A549 (cell line): Measurements from ENCODE around the gene PZP. TPM values are rescaled to one million over a fixed set of nuclear protein-coding genes. Genes with fewer than 3 reads are reported as not detected.

Experiments
- ATAC-seq, 2 experiments: fragments of 200-7000 bp in 1 of 2; fragments of >200 bp in 1 of 2; cut with Nextera tagmentation in 1 of 2; cut with Tn5 transposase in 1 of 2; 3 replicates each; pipeline versions ENCODE4 v1.8.0 to v1.9.1; 2018 to 2020; ENCODE audit warnings: mild to moderate bottlenecking in 1 of 2, moderate library complexity in 1 of 2
- CTCF ChIA-PET: fragments of 300-600 bp; sonication (Branson Sonifier 250); formaldehyde crosslinking; extraction: SDS; loops from one replicate; lab custom pipeline; 2021; ENCODE audit warnings: antibody characterized with exemption, inconsistent platforms; lab: Yijun Ruan, JAX
- POLR2A ChIA-PET: fragments of 350-600 bp; formaldehyde crosslinking; extraction: SDS; loops from one replicate; lab custom pipeline; 2021; ENCODE audit warnings: antibody characterized with exemption, inconsistent platforms; lab: Yijun Ruan, JAX
- DNase-seq, 2 experiments: peaks; one replicate each; pipeline versions ENCODE4 v3.0.0 to v3.0.0-alpha.2; 2011 to 2016; ENCODE audit warnings: low read depth in 1 of 2, low spot score in 1 of 2
- FAIRE-seq: peaks from 2 replicates; lab custom pipeline; 2011; peaks lifted over from hg19 to GRCh38; lab: Jason Lieb, UNC
- H3K27ac ChIP-seq, 2 experiments: fragments of >200 bp; sonication (Bioruptor Twin); formaldehyde crosslinking; 3 replicates each; pipeline ENCODE4 v1.5.1; 2016 to 2017
- H3K4me1 ChIP-seq: fragments of >200 bp; sonication (Bioruptor Twin); formaldehyde crosslinking; 3 replicates; pipeline ENCODE4 v1.6.1; 2016
- H3K4me2 ChIP-seq: fragments of >200 bp; sonication (Bioruptor Twin); formaldehyde crosslinking; 3 replicates; pipeline ENCODE4 v1.6.1; 2016
- H3K4me3 ChIP-seq: fragments of >200 bp; sonication (Bioruptor Twin); formaldehyde crosslinking; 3 replicates; pipeline ENCODE4 v1.5.1; 2016
- H3K9me3 ChIP-seq: fragments of >200 bp; sonication (Bioruptor Twin); formaldehyde crosslinking; 3 replicates; pipeline ENCODE4 v1.6.1; 2016
- CHD4 ChIP-seq: fragments of 200-600 bp; sonication (generic); IDR thresholded peaks from 2 replicates; pipeline ENCODE4 v1.6.1; 2016; ENCODE audit warnings: antibody characterized with exemption, mild to moderate bottlenecking, borderline replicate concordance
- EHMT2 ChIP-seq: fragments of 200-600 bp; sonication (generic); IDR thresholded peaks from 2 replicates; pipeline ENCODE4 v1.6.1; 2016; ENCODE audit warnings: antibody characterized with exemption, low read depth, mild to moderate bottlenecking, moderate library complexity
- ESRRA ChIP-seq: fragments of 150-350 bp; IDR thresholded peaks from 2 replicates; pipeline ENCODE4 v1.6.1; 2014; ENCODE audit warnings: mild to moderate bottlenecking, low read length, borderline replicate concordance
- MAZ ChIP-seq: fragments of 150-350 bp; IDR thresholded peaks from 2 replicates; pipeline ENCODE4 v1.6.1; 2014; ENCODE audit warnings: antibody characterized with exemption, low read depth, low read length, borderline replicate concordance
- MYC ChIP-seq: IDR thresholded peaks from 2 replicates; pipeline ENCODE4 v1.6.1; 2012; ENCODE audit warnings: mild to moderate bottlenecking, inconsistent platforms, low read length, improper control_type of control experiment, borderline replicate concordance
- NFE2L2 ChIP-seq: fragments of 150-350 bp; conservative IDR thresholded peaks from 2 replicates; pipeline ENCODE4 v1.6.1; 2014; ENCODE audit warnings: low read length
- NPAS2 ChIP-seq: fragments of 250-450 bp; sonication (Bioruptor Pico); IDR thresholded peaks from 2 replicates; pipeline ENCODE4 v1.8.0; 2022; ENCODE audit warnings: mild to moderate bottlenecking, moderate library complexity, borderline replicate concordance
- NR3C1 ChIP-seq: fragments of >200 bp; sonication (Bioruptor Twin); formaldehyde crosslinking; IDR thresholded peaks from 3 replicates; pipeline ENCODE4 v1.6.1; 2017
- POLR2AphosphoS2 ChIP-seq: conservative IDR thresholded peaks from 2 replicates; pipeline ENCODE4 v1.6.1; 2012; ENCODE audit warnings: low read length, improper control_type of control experiment, inconsistent platforms
- RAD21 ChIP-seq, 2 experiments: fragments of >200 bp in 1 of 2; sonication (Bioruptor Twin) in 1 of 2; formaldehyde crosslinking in 1 of 2; IDR thresholded peaks in 1 of 2; conservative IDR thresholded peaks in 1 of 2; 2 replicates in 1 of 2; 3 replicates in 1 of 2; pipeline ENCODE4 v1.6.1; 2012 to 2018; ENCODE audit warnings: inconsistent platforms in 1 of 2
- RNF2 ChIP-seq: fragments of 200-600 bp; sonication (generic); IDR thresholded peaks from 2 replicates; pipeline ENCODE4 v1.6.1; 2016; ENCODE audit warnings: low read depth, mild to moderate bottlenecking, antibody characterized with exemption, moderate library complexity, borderline replicate concordance
- SMC3 ChIP-seq: fragments of >200 bp; sonication (Bioruptor Twin); formaldehyde crosslinking; IDR thresholded peaks from 3 replicates; pipeline ENCODE4 v1.6.1; 2018; ENCODE audit warnings: inconsistent platforms
- SREBF2 ChIP-seq: fragments of 450-650 bp; IDR thresholded peaks from 2 replicates; pipeline ENCODE4 v1.6.1; 2014; ENCODE audit warnings: mild to moderate bottlenecking, moderate library complexity
- ZFP36 ChIP-seq: fragments of 450-650 bp; IDR thresholded peaks from 2 replicates; pipeline ENCODE4 v1.6.1; 2014; ENCODE audit warnings: borderline replicate concordance; ENCODE audit not compliant: partially characterized antibody
- ZNF302 ChIP-seq: fragments of 250-450 bp; sonication (Bioruptor Pico); IDR thresholded peaks from 2 replicates; pipeline ENCODE4 v1.9.0; 2021; ENCODE audit warnings: inconsistent platforms, mild to moderate bottlenecking, moderate library complexity
- WGBS: methylation state at CpG from one replicate; pipeline ENCODE4 v1.1.6; 2017; ENCODE audit errors: missing lambda C conversion rate; 5-methylcytosine and 5-hydroxymethylcytosine counted together
- polyA plus RNA-seq, 4 experiments: library from polyadenylated mRNA; depleted of rRNA in 3 of 4; stranded (reverse); fragments of >200 nt; fragmentation: RNase III in 1 of 4; extraction: RNeasy Plus Mini Kit Qiagen cat#74134 plus additional on column Dnase treatment in 1 of 4; gene quantifications; 2 replicates in 3 of 4; 3 replicates in 1 of 4; pipeline ENCODE4 v1.2.3, GENCODE V29; 2011 to 2017
- TF ChIP-seq, protein P1 (sequence below): fragments of 450-650 bp; IDR thresholded peaks from 2 replicates; pipeline ENCODE4 v1.6.1; 2014; ENCODE audit warnings: antibody characterized with exemption
- TF ChIP-seq, protein P2 (sequence below): fragments of 150-350 bp; IDR thresholded peaks from 2 replicates; pipeline ENCODE4 v1.6.1; 2014; ENCODE audit warnings: low read depth, mild to moderate bottlenecking, low read length
- TF ChIP-seq, protein P3 (sequence below): fragments of >200 bp; sonication (Bioruptor Twin); formaldehyde crosslinking; IDR thresholded peaks from 2 replicates; pipeline ENCODE4 v1.6.1; 2016
- TF ChIP-seq, protein P4 (sequence below): IDR thresholded peaks from 2 replicates; pipeline ENCODE4 v1.6.1; 2012; ENCODE audit warnings: low read depth, borderline replicate concordance
- TF ChIP-seq, protein P5 (sequence below): IDR thresholded peaks from 2 replicates; pipeline ENCODE4 v1.6.1; 2012

Gene PZP
- polyA plus RNA-seq, 2 of the 4 experiments (the other 2 are of a cell fraction): not detected

DNA sequence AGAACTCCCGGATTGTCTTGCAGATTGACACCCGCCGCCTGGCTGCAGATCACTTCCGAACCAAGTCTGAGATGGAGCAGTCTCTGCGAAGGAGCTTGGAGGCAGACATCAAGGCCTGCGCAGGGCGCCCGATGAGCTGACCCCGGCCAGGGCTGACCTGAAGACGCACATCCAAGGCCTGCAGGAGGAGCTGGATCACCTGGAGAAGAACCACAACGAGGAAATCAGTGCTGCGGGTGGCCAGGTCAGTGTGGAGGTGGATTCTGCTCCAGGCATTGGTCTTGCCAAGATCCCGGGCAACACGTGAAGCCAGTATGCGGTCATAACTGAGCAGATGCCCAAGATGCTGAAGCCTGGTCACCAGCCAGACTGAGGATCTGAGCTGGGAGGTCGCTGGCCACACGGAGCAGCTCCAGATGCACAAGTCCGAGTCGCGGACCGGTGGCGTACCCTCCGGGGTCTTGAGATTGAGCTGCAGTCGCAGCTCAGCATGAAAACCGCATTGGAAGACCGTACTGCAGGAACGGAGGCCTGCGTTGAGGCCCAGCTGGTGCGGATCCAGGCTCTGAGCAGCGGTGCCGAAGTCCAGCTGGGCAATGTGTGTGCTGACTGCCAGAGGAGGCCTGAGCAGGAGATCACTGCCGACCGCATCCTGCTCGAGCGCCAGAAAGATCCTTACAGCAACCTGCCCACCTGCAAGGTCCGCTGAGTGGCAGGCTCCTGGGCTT lies 80.1 kb downstream of the PZP start:
- 64% methylated on average over 34 of the region's 36 CpGs for WGBS
- no peak for FAIRE-seq
- no peak overlapping the region for H3K27ac ChIP-seq
- H3K9me3 ChIP-seq: 0 out of 3 replicates have a peak, but pooled peaks cover 5% of the 10 kb centered on the region
- POLR2A ChIA-PET: no interaction called here
- DNase-seq: no peak
- H3K4me3 ChIP-seq: no peak overlapping the region
- no peak for ATAC-seq
- TF ChIP-seq SREBF2: no peak
- TF ChIP-seq CHD4: no peak
- TF ChIP-seq ESRRA: no peak
- TF ChIP-seq, protein P1, sequence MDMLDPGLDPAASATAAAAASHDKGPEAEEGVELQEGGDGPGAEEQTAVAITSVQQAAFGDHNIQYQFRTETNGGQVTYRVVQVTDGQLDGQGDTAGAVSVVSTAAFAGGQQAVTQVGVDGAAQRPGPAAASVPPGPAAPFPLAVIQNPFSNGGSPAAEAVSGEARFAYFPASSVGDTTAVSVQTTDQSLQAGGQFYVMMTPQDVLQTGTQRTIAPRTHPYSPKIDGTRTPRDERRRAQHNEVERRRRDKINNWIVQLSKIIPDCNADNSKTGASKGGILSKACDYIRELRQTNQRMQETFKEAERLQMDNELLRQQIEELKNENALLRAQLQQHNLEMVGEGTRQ: no peak
- TF ChIP-seq, protein P2, sequence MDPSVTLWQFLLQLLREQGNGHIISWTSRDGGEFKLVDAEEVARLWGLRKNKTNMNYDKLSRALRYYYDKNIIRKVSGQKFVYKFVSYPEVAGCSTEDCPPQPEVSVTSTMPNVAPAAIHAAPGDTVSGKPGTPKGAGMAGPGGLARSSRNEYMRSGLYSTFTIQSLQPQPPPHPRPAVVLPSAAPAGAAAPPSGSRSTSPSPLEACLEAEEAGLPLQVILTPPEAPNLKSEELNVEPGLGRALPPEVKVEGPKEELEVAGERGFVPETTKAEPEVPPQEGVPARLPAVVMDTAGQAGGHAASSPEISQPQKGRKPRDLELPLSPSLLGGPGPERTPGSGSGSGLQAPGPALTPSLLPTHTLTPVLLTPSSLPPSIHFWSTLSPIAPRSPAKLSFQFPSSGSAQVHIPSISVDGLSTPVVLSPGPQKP: no peak
- TF ChIP-seq ZNF302 (CRISPR knock-in tag): no peak
- no peak for TF ChIP-seq ZFP36
- TF ChIP-seq NR3C1: no peak
- TF ChIP-seq NPAS2: no peak
- TF ChIP-seq, protein P3, sequence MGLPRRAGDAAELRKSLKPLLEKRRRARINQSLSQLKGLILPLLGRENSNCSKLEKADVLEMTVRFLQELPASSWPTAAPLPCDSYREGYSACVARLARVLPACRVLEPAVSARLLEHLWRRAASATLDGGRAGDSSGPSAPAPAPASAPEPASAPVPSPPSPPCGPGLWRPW: no peak
- TF ChIP-seq, protein P4, sequence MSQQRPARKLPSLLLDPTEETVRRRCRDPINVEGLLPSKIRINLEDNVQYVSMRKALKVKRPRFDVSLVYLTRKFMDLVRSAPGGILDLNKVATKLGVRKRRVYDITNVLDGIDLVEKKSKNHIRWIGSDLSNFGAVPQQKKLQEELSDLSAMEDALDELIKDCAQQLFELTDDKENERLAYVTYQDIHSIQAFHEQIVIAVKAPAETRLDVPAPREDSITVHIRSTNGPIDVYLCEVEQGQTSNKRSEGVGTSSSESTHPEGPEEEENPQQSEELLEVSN: no peak
- no peak for TF ChIP-seq MYC
- TF ChIP-seq RAD21 (conservative IDR thresholded peaks at IDR 0.05 in 1 of 2, IDR thresholded peaks at IDR 0.05 in 1 of 2): no peak
- TF ChIP-seq EHMT2: no peak
- no peak for TF ChIP-seq POLR2AphosphoS2
- TF ChIP-seq, protein P5, sequence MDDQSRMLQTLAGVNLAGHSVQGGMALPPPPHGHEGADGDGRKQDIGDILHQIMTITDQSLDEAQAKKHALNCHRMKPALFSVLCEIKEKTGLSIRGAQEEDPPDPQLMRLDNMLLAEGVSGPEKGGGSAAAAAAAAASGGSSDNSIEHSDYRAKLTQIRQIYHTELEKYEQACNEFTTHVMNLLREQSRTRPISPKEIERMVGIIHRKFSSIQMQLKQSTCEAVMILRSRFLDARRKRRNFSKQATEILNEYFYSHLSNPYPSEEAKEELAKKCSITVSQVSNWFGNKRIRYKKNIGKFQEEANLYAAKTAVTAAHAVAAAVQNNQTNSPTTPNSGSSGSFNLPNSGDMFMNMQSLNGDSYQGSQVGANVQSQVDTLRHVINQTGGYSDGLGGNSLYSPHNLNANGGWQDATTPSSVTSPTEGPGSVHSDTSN: no peak
- TF ChIP-seq RNF2: no peak
- TF ChIP-seq, all 56 proteins: peak for 0
- Histone ChIP-seq H3K4me1 (no peaks in the 10 kb centered on the region), H3K4me2 (no peak overlapping the region)
- CTCF ChIA-PET: no interaction called here

DNA sequence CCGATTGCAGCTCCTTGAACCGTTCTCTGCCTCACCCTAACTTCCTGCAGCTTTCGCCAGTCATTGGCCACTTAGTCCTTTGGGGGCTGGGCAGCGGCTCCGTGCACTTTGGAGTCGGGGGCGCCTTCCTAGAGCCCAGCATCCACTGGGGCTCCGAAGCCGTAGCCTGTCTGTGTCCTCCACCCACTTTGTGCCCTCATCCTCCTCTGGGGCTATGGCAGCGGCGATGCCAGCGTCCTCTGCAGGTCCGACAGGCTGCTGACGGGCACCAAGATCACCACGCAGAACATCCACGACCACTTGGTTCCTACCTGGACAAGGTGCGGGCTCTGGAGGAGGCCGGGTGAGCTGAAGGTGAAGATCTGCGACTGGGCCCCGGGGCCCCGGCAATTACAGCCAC lies 80.7 kb downstream of the PZP start:
- ChIA-PET POLR2A (no interaction called here), CTCF (interaction anchor here (1.6 kb wide), 1 partner anchor 10 kb away, joined by 3 read pairs; no protein-coding TSS in a partner anchor)
- Histone ChIP-seq H3K4me2 (no peak overlapping the region), H3K9me3 (0 out of 3 replicates have a peak, but pooled peaks cover 5% of the 10 kb centered on the region), H3K27ac (no peak overlapping the region), H3K4me1 (no peaks in the 10 kb centered on the region), H3K4me3 (no peak overlapping the region)
- FAIRE-seq (no peak), DNase-seq (no peak), ATAC-seq (no peak)
- TF ChIP-seq MAZ: no peak
- TF ChIP-seq RAD21 (conservative IDR thresholded peaks at IDR 0.05 in 1 of 2, IDR thresholded peaks at IDR 0.05 in 1 of 2): no peak
- no peak for TF ChIP-seq SMC3
- TF ChIP-seq NFE2L2: no peak
- WGBS: 60% methylated on average over 20 of the region's 21 CpGs
